NCI-H2196 (cell line): ENCODE measurements around the gene CACNA2D3.
A peak's percentile ranks its signal among the peaks of the same experiment; 100 is the strongest.

Experiments used
- DNase-seq: peaks from one replicate; lab custom pipeline; 2025; ENCODE audit not compliant: unreplicated experiment; lab: John Stamatoyannopoulos, UW

The CACNA2D3 gene

DNA sequence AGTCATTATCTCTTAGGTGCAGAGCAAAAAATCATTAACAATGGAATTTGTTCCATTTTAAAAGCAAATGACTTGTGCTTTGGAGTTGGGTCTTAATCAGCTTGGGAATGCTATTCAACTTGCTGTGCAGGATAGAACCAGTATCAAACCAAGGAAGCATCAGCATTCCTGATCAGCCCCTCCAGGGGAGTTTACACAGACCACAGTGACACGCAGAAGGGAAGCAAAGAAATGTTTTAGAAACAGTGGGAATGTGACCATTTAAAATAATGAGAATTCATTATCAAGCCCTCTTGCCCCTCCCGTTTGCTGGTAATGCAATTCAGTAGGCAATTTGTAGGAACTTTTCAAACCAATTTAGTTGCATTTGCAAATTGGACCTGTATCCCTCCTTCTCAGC, 650.4 kb downstream of the CACNA2D3 start:
- no peak for DNase-seq

DNA sequence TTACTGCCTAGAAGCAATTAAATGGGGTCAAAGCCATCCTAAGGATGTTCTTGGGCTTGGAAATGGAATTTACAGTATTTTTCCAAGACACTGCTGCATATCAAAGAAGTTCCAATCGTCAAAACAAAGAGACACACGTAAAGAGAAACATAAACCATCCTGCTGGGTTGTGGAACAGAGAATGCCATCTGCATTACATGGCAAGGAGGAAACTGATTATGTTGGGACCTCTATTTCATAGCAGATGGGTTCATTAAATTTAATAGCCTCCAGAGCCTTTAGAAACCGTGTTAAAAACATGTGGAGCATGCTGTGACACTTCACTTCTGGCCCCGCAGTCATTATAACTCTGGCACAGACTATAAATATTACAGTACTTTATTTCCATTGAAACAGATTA, 650.9 kb downstream of the CACNA2D3 start:
- DNase-seq, result no peak

DNA sequence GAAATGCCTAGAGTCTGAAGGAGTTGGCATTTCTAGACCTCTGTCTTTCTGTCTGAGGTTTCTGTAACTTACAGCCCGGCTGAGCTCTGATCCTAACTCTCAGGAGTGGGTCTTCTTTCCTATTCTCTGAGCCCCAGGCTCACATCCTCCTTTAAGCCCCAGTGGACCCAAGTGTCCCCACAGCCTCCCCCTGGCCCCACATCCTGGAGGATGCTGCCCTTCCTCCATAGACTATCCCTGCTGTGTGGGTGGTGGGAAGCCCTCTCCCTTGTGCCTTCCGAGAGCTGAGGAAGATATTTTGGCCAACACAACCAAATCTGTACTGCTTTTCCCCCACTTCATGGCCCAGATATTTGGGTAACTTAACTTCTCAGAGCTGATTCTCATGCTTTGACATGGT, 654.2 kb downstream of the CACNA2D3 start:
- DNase-seq, result no peak

DNA sequence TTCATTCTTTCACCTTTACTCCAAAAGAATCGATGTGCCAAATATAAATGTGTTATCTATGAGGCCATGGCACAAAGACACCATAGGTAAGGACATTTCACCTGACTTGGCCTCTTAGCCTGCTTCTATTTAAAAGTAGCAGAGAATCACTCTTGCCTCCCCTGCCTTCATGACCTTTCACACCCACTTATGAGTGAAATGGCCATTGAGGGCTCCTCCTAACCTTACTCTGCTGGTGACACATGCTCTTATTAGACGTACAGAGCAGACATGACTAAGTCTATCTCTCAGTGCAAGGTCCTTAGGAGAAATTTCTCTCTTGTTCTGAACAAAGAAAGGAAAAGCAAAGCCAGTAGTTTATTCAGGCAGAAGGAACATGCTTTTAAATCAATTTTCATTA, 654.8 kb downstream of the CACNA2D3 start:
- no peak for DNase-seq

DNA sequence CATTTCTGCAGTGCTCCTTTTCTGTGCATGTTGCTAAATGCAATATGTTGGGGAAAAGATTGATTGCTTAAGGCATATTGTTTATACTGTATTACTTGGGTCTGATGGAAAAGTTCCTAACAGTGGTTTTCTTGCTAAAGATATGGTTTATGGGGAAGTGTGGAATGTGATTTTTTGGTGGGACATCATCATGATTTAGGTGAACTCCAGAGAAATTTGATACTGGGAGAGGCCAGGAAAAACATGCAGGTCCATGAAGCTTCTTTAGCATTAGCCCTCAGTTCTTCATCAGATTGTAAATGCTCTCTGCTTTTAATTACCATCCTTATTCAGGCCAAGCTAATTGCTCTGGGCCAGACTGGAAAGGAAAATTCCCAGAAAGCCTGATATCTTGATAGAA, 658.0 kb downstream of the CACNA2D3 start:
- DNase-seq, result no peak

GRCh38 chr3:54781728-54782127, 659.4 kb downstream of the CACNA2D3 start:
- DNase-seq, result no peak

GRCh38 chr3:54783611-54784010, 661.3 kb downstream of the CACNA2D3 start:
- no peak for DNase-seq

- DNase-seq, result no peak
These were observed 661.7 kb downstream of the CACNA2D3 start for GRCh38 chr3:54784021-54784420.

DNA sequence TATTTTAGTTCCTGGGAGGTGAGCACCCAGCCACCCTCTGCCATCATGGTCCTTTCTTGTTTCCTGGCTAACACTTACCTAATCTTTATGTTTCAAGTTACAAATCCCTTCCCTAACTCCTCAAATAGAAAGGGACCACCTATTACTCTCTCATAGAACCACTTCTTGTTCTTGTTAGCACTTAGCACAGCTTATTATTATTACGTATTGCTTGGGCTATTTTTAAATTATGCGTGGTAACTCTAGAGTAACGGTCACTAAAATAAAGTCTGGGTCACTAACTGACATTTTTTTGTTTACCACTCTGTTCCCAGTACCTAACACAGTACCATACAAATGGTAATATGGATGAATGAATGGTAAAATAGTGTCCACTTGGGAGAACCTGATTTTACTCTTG, 663.6 kb downstream of the CACNA2D3 start:
- no peak for DNase-seq

DNA sequence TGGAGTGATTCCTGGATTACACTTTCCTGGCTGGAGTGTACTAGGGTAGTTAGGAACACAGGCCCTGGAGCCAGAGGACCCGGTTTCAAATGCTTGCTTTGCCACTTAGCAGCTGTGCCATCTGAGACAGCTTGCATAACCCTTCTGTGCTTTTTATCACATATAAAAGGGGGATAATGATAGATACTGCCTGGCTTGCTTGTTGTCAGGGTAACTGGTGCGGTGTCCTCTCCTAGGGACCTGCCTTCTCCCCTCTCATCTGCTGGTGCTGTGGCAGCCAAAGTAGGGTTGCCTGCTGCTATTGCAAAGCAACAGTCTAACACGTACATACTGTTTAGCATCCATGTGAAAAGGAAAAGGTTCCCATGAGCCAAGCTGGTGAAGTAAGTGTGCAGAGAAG, 667.7 kb downstream of the CACNA2D3 start:
- no peak for DNase-seq

GRCh38 chr3:54791501-54792156, 669.3 kb downstream of the CACNA2D3 start:
- DNase-seq, result no peak

DNA sequence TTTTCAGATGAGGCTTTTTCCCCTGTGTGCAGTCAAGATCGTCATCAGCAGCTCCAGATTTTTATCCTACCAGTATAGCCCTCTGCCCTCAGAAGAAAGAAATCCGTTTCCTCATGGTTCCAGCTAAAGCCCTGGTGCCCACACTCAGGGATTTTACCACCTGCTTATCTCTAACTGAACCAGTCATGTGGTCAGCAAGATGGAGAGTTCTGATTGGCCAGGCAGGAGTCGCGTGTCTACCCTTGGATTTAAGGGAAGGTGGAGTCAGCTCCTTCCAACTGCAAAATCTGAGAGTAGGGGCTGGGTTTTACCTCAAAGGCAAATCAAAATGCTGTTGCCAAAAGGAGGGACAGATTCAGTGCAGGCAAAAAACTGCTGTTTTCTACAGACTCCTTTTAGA, 670.2 kb downstream of the CACNA2D3 start:
- no peak for DNase-seq

DNA sequence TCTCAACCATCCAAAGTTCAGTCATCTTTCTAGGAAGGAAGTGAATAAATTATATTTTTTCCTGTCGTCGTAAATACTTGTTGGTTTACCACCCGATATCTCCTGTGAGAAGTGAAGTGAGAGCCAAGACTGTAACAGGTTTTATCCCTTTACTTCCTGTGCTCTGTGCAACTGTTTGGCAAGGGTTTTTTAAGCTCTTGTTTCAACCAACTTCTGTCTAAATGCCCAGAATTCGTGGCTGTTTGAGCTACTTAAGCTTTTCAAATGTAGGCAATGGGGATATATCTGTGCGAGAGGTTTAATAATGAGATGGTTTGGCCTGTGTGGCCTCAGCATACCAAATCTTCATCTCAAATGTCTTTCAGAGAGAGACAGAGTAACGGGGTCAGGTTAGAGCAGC, 670.8 kb downstream of the CACNA2D3 start:
- peak; percentile 3 for DNase-seq

- DNase-seq, result no peak
These were observed 674.8 kb downstream of the CACNA2D3 start for GRCh38 chr3:54797111-54797510.

GRCh38 chr3:54800478-54800877, 678.1 kb downstream of the CACNA2D3 start:
- DNase-seq, result no peak

DNA sequence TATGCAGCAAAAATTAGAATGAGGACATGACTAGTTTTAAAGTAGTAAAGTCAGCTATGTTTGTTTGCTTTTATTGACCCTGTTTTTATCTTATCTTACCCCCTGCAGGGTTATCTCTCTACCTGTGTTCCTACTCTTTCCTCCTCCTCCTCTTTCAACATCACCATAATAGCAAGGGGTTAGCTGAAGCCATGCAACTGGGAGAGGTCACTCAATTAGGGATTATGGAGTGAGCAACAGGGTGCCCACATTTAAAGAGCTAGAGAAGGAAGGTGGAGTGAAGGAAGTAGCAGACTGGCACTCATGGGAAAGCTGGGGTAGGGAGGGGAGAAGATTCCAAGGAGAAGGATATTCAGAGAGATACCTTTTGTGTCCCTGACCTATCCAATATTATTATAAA, 679.6 kb downstream of the CACNA2D3 start:
- DNase-seq, result no peak

DNA sequence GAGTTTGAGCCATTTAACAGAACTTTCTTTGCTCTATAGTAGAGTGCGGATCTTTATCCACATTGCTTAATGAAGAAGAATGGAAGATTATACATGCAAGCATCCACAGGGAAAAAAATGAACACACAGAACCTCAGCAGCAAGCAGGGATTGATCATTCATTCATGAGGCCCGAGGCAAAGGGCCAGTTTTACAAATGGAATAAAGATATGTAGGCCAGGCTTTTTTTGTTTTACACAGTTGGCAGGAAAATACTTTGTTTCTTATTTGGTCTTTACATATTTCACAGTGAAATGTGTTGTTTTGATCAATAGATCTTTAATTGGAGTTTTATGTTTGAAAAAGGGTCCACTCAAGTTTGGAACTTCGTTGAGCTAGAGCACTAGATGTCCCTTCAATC, 688.0 kb downstream of the CACNA2D3 start:
- DNase-seq, result no peak

DNA sequence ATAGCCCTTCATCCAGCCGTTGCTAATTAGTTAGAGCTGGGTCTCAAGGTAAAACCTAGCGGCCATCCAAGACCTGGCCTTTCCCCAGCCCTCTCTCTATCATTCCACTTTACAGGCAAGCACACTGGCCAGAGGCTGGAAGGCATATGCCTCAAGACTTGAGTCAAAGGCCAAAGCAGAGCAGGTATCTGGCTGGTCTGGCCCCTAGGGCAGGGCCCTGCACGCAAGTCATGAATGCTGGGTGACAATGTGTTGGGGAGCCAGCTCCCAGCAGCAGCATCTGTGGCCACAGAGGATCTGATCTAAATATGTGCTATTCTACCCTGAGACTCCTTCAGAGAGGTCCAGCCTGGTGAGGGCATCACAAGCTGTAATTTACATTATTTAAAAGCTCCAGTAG, 691.9 kb downstream of the CACNA2D3 start:
- no peak for DNase-seq

- DNase-seq, result no peak
These were observed 695.3 kb downstream of the CACNA2D3 start for GRCh38 chr3:54817628-54818027.

DNA sequence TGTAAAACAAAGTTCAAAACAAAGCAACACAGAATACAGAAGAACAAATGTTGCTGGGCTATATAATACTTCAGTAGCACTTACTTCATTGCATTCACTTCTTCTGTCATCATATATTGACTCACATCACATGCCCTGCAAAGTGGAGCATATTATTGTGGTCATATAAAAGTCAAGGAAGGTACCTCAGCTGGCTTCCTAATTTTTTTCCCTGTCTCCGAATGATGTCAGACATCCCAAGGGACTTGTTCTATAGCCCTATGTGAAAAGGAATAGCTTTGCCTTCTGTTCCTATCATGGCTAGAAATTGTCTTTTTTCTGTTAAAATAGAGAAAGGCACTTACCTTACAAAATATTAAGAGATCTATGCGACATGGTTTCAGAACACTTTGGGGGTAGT, 696.1 kb downstream of the CACNA2D3 start:
- no peak for DNase-seq

GRCh38 chr3:54818942-54819341, 696.6 kb downstream of the CACNA2D3 start:
- DNase-seq, result no peak

DNA sequence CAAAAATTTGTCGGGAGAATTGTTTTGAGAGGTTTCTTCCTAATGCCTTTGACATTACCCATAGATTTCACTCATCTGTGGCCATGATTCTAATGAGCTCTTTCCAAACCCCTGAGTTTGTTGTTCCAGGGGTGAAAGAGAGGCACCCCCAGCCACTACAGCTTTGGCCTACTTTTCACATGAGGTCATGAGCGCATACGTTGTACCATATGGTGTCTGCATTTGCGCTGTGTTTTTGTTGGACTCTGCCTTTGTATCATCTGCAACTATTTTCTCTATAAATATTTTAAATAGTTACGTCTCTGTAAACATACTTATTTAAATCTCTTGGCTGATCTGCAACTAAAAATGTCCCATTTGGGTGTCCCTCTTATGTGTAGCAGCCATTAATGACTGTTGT, 697.6 kb downstream of the CACNA2D3 start:
- no peak for DNase-seq

DNA sequence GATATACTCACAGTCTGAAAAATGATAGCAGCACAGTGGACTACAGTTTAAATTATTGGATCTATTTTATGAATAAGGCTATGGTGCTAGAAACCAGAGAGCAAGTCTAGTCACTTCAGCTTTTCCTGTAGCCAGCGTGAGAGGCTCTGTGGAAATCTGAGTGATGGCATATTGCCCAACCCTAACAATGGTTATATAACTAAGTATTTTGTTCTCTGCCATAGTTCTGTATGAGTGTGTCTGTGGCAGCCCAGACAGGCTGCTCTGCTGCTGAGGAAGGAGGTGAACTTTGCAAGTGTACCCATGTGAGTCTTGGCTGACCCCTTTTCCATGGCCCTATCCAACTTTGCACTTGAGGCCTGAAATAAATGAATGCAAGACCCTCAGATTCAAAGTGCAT, 699.9 kb downstream of the CACNA2D3 start:
- DNase-seq, result peak; percentile 6
